SJSA1 (cell line): ENCODE data around the gene FASTKD1. TPM values are rescaled to one million over a fixed set of nuclear protein-coding genes. Genes with fewer than 3 reads are reported as not detected.
A peak's percentile ranks its signal among the peaks of the same experiment; 100 is the strongest.
"Not testable (repeated sequence)": the region's sequence is repeated elsewhere in the genome, so short reads cannot be mapped to it uniquely, and the experiment has no call there.

Experiments
- DNase-seq, 2 experiments: peaks; one replicate each; pipeline ENCODE4 v3.0.0-alpha.2; 2015 to 2020; ENCODE audit warnings: low spot score in 2 of 2, low read depth in 1 of 2
- H3K27ac ChIP-seq: fragments of 250-450 bp; sonication (Bioruptor Pico); 2 replicates; pipeline ENCODE4 v1.5.1; 2020; ENCODE audit warnings: mild to moderate bottlenecking, moderate library complexity
- H3K27me3 ChIP-seq: fragments of 250-450 bp; sonication (Bioruptor Pico); replicated peaks from 2 replicates; pipeline ENCODE4 v1.5.1; 2020; ENCODE audit warnings: mild to moderate bottlenecking, moderate library complexity
- H3K36me3 ChIP-seq: fragments of 250-450 bp; sonication (Bioruptor Pico); 2 replicates; pipeline ENCODE4 v1.5.1; 2020; ENCODE audit warnings: mild to moderate bottlenecking
- H3K4me1 ChIP-seq: fragments of 250-450 bp; sonication (Bioruptor Pico); replicated peaks from 2 replicates; pipeline ENCODE4 v1.6.1; 2021; ENCODE audit warnings: mild to moderate bottlenecking
- H3K4me3 ChIP-seq: fragments of 250-450 bp; sonication (Bioruptor Pico); 2 replicates; pipeline ENCODE4 v1.5.1; 2020; ENCODE audit warnings: mild to moderate bottlenecking
- H3K9me3 ChIP-seq: fragments of 250-450 bp; sonication (Bioruptor Pico); replicated peaks from 2 replicates; pipeline ENCODE4 v1.5.1; 2020; ENCODE audit warnings: mild to moderate bottlenecking
- total RNA-seq: library from RNA; depleted of rRNA; stranded (reverse); fragments of >200 nt; shearing (Covaris generic); gene quantifications from 2 replicates; pipeline ENCODE4 v1.2.3, GENCODE V29; 2014

The FASTKD1 gene
- total RNA-seq, 1 experiment from 2014 or later = 30.4 TPM

GRCh38 chr2:169562084-169562483, 11.6 kb downstream of the FASTKD1 start:
- not testable (repeated sequence) for H3K9me3 ChIP-seq, H3K27me3 ChIP-seq, H3K4me3 ChIP-seq, H3K4me1 ChIP-seq, DNase-seq, H3K27ac ChIP-seq
- peaks cover 19% of the 10 kb centered on the region for H3K36me3 ChIP-seq

GRCh38 chr2:169561364-169561763, 12.3 kb downstream of the FASTKD1 start:
- Histone ChIP-seq H3K9me3 (no peaks in the 10 kb centered on the region), H3K27ac (no peak overlapping the region), H3K36me3 (peaks cover 19% of the 10 kb centered on the region), H3K4me3 (no peak overlapping the region), H3K27me3 (no peaks in the 10 kb centered on the region), H3K4me1 (no peaks in the 10 kb centered on the region)
- no peak for DNase-seq

- no peaks in the 10 kb centered on the region for H3K27me3 ChIP-seq
- no peaks in the 10 kb centered on the region for H3K4me1 ChIP-seq
- H3K9me3 ChIP-seq = no peaks in the 10 kb centered on the region
- H3K27ac ChIP-seq = no peak overlapping the region
- no peak for DNase-seq
- peaks cover 36% of the 10 kb centered on the region for H3K36me3 ChIP-seq
- no peak overlapping the region for H3K4me3 ChIP-seq
These were observed 26.9 kb downstream of the FASTKD1 start for GRCh38 chr2:169546756-169547155.

GRCh38 chr2:169542433-169542832, 31.2 kb downstream of the FASTKD1 start:
- Histone ChIP-seq H3K4me1 (no peaks in the 10 kb centered on the region), H3K36me3 (peaks cover 23% of the 10 kb centered on the region), H3K27ac (no peak overlapping the region), H3K9me3 (no peaks in the 10 kb centered on the region), H3K27me3 (no peaks in the 10 kb centered on the region), H3K4me3 (no peak overlapping the region)
- no peak for DNase-seq

GRCh38 chr2:169540146-169540545, 33.5 kb downstream of the FASTKD1 start:
- Histone ChIP-seq H3K27me3 (no peaks in the 10 kb centered on the region), H3K27ac (no peak overlapping the region), H3K36me3 (peaks cover 14% of the 10 kb centered on the region), H3K4me1 (no peaks in the 10 kb centered on the region), H3K9me3 (no peaks in the 10 kb centered on the region), H3K4me3 (no peak overlapping the region)
- no peak for DNase-seq

GRCh38 chr2:169539460-169539859, 34.2 kb downstream of the FASTKD1 start:
- H3K4me1 ChIP-seq, H3K9me3 ChIP-seq, DNase-seq, H3K27ac ChIP-seq, H3K27me3 ChIP-seq, H3K4me3 ChIP-seq: not testable (repeated sequence)
- peaks cover 13% of the 10 kb centered on the region for H3K36me3 ChIP-seq

- Histone ChIP-seq H3K4me1 (no peaks in the 10 kb centered on the region), H3K27me3 (no peaks in the 10 kb centered on the region), H3K4me3 (no peak overlapping the region), H3K9me3 (no peaks in the 10 kb centered on the region), H3K27ac (no peak overlapping the region), H3K36me3 (0 out of 2 replicates have a peak, but pooled peaks cover 4% of the 10 kb centered on the region)
- DNase-seq = peak; percentile 41 to 65
These were observed 45.4 kb downstream of the FASTKD1 start for GRCh38 chr2:169528271-169528701.

GRCh38 chr2:169526451-169526850, 47.2 kb downstream of the FASTKD1 start:
- Histone ChIP-seq H3K36me3 (0 out of 2 replicates have a peak, but pooled peaks cover 4% of the 10 kb centered on the region), H3K4me3 (no peak overlapping the region), H3K27me3 (no peaks in the 10 kb centered on the region), H3K27ac (no peak overlapping the region), H3K9me3 (no peaks in the 10 kb centered on the region), H3K4me1 (no peaks in the 10 kb centered on the region)
- DNase-seq = no peak

GRCh38 chr2:169525434-169525833, 48.2 kb downstream of the FASTKD1 start:
- H3K27me3 ChIP-seq = no peaks in the 10 kb centered on the region
- no peaks in the 10 kb centered on the region for H3K9me3 ChIP-seq
- H3K4me1 ChIP-seq = no peaks in the 10 kb centered on the region
- H3K4me3 ChIP-seq = no peak overlapping the region
- no peak for DNase-seq
- no peak overlapping the region for H3K27ac ChIP-seq
- H3K36me3 ChIP-seq = 0 out of 2 replicates have a peak, but pooled peaks cover 4% of the 10 kb centered on the region

- DNase-seq = no peak
- no peaks in the 10 kb centered on the region for H3K36me3 ChIP-seq
- no peaks in the 10 kb centered on the region for H3K4me1 ChIP-seq
- H3K9me3 ChIP-seq = no peaks in the 10 kb centered on the region
- no peak overlapping the region for H3K27ac ChIP-seq
- H3K27me3 ChIP-seq = no peaks in the 10 kb centered on the region
- no peak overlapping the region for H3K4me3 ChIP-seq
These were observed 50.0 kb downstream of the FASTKD1 start for GRCh38 chr2:169523681-169524080.

GRCh38 chr2:169520896-169521295, 52.8 kb downstream of the FASTKD1 start:
- no peaks in the 10 kb centered on the region for H3K27me3 ChIP-seq
- H3K9me3 ChIP-seq = no peaks in the 10 kb centered on the region
- no peak overlapping the region for H3K27ac ChIP-seq
- DNase-seq = no peak
- no peaks in the 10 kb centered on the region for H3K36me3 ChIP-seq
- no peaks in the 10 kb centered on the region for H3K4me1 ChIP-seq
- H3K4me3 ChIP-seq = no peak overlapping the region

- not testable (repeated sequence) for H3K27ac ChIP-seq, H3K27me3 ChIP-seq, H3K4me1 ChIP-seq, H3K36me3 ChIP-seq, H3K9me3 ChIP-seq, H3K4me3 ChIP-seq, DNase-seq
These were observed 57.1 kb downstream of the FASTKD1 start for GRCh38 chr2:169516488-169516995.

GRCh38 chr2:169514758-169515157, 58.9 kb downstream of the FASTKD1 start:
- H3K4me3 ChIP-seq, H3K36me3 ChIP-seq, H3K4me1 ChIP-seq, DNase-seq, H3K27ac ChIP-seq, H3K27me3 ChIP-seq, H3K9me3 ChIP-seq: not testable (repeated sequence)

- Histone ChIP-seq H3K4me1 (no peaks in the 10 kb centered on the region), H3K9me3 (no peaks in the 10 kb centered on the region), H3K27ac (no peak overlapping the region), H3K36me3 (no peaks in the 10 kb centered on the region), H3K27me3 (no peaks in the 10 kb centered on the region), H3K4me3 (no peak overlapping the region)
- no peak for DNase-seq
These were observed 59.7 kb downstream of the FASTKD1 start for GRCh38 chr2:169513926-169514325.

- Histone ChIP-seq H3K9me3 (no peaks in the 10 kb centered on the region), H3K27ac (no peak overlapping the region), H3K36me3 (no peaks in the 10 kb centered on the region), H3K27me3 (no peaks in the 10 kb centered on the region), H3K4me3 (no peak overlapping the region), H3K4me1 (peaks cover 1% of the 10 kb centered on the region)
- no peak for DNase-seq
These were observed 60.6 kb downstream of the FASTKD1 start for GRCh38 chr2:169513094-169513493.
